Smooth muscle cell (in vitro differentiated cells): ENCODE measurements around the gene ADGRD2. TPM values are rescaled to one million over a fixed set of nuclear protein-coding genes. Genes with fewer than 3 reads are reported as not detected.

Experiments used
- DNase-seq: peaks from one replicate; lab custom pipeline; 2025; ENCODE audit not compliant: unreplicated experiment; lab: John Stamatoyannopoulos, UW
- H2AFZ ChIP-seq: fragments of 200-600 bp; sonication (generic); 2 replicates; pipeline ENCODE4 v1.6.0; 2016; ENCODE audit warnings: antibody characterized with exemption, low read depth, mild to moderate bottlenecking
- H3F3A ChIP-seq: fragments of 200-600 bp; sonication (generic); 2 replicates; pipeline ENCODE4 v1.6.0; 2017; ENCODE audit warnings: antibody characterized with exemption, low read depth
- H3K27ac ChIP-seq: fragments of 200-600 bp; sonication (generic); 2 replicates; pipeline ENCODE4 v1.5.1; 2016; ENCODE audit warnings: low read depth, mild to moderate bottlenecking
- H3K27me3 ChIP-seq: fragments of 200-600 bp; sonication (generic); 2 replicates; pipeline ENCODE4 v1.6.1; 2016; ENCODE audit warnings: low read depth, mild to moderate bottlenecking
- H3K36me3 ChIP-seq: fragments of 200-600 bp; sonication (generic); 2 replicates; pipeline ENCODE4 v1.5.1; 2016; ENCODE audit warnings: low read depth
- H3K4me1 ChIP-seq: fragments of 200-600 bp; sonication (generic); 2 replicates; pipeline ENCODE4 v1.5.1; 2016; ENCODE audit warnings: low read depth
- H3K4me2 ChIP-seq: fragments of 200-600 bp; sonication (generic); 2 replicates; pipeline ENCODE4 v1.6.0; 2016; ENCODE audit warnings: mild to moderate bottlenecking
- H3K4me3 ChIP-seq: fragments of 200-600 bp; sonication (generic); 2 replicates; pipeline ENCODE4 v1.5.1; 2016; ENCODE audit warnings: mild to moderate bottlenecking
- H3K79me2 ChIP-seq: fragments of 200-600 bp; sonication (generic); 2 replicates; pipeline ENCODE4 v1.6.0; 2016; ENCODE audit warnings: low read depth, mild to moderate bottlenecking
- H3K9ac ChIP-seq: fragments of 200-600 bp; sonication (generic); 2 replicates; pipeline ENCODE4 v1.6.0; 2016; ENCODE audit warnings: low read depth
- H3K9me3 ChIP-seq: fragments of 200-600 bp; sonication (generic); replicated peaks from 2 replicates; pipeline ENCODE4 v1.5.1; 2016; ENCODE audit warnings: low read depth
- H4K20me1 ChIP-seq: fragments of 200-600 bp; sonication (generic); 2 replicates; pipeline ENCODE4 v1.6.0; 2016; ENCODE audit warnings: low read depth
- WGBS: methylation state at CpG from one replicate; pipeline ENCODE4 v1.1.7; 2016; ENCODE audit warnings: low lambda C conversion rate; 5-methylcytosine and 5-hydroxymethylcytosine counted together
- polyA plus RNA-seq: library from polyadenylated mRNA; unstranded; fragments of >200 nt; fragmentation: Nextera tagmentation; extraction: Ambion mirVana; gene quantifications from 2 replicates; pipeline ENCODE4 v1.2.1, GENCODE V29; 2016
- total RNA-seq: library from RNA; depleted of rRNA; stranded (reverse); fragments of >200 nt; gene quantifications from 2 replicates; pipeline ENCODE4 v1.2.3, GENCODE V29; 2014
- TF ChIP-seq, protein P1 (sequence below): fragments of 200-600 bp; sonication (generic); IDR thresholded peaks from 2 replicates; pipeline ENCODE4 v1.5.1; 2017; ENCODE audit warnings: borderline replicate concordance, mild to moderate bottlenecking, antibody characterized with exemption; ENCODE audit not compliant: insufficient read depth, poor library complexity, severe bottlenecking

Gene ADGRD2
- total and polyA plus RNA-seq, 2 experiments from 2014 or later: not detected

DNA sequence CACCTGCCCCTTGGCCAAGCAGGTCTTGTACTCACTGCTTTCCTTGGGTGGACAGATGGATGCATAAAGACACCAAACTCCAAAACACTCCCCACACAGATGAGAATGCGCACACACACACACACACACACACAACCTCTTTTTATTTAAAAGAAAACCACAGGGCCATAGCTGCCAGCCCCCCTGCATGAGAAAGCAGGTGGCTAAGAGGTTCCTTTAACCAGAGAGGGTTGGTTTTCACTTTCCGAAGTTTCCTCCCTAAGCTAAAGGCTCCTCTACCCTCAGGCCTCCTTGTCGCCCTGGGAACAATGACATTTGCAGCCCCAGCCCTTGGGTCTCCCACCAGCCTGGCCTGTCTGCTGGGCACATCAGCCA lies 45.8 kb downstream of the ADGRD2 start:
- TF ChIP-seq, protein P1, sequence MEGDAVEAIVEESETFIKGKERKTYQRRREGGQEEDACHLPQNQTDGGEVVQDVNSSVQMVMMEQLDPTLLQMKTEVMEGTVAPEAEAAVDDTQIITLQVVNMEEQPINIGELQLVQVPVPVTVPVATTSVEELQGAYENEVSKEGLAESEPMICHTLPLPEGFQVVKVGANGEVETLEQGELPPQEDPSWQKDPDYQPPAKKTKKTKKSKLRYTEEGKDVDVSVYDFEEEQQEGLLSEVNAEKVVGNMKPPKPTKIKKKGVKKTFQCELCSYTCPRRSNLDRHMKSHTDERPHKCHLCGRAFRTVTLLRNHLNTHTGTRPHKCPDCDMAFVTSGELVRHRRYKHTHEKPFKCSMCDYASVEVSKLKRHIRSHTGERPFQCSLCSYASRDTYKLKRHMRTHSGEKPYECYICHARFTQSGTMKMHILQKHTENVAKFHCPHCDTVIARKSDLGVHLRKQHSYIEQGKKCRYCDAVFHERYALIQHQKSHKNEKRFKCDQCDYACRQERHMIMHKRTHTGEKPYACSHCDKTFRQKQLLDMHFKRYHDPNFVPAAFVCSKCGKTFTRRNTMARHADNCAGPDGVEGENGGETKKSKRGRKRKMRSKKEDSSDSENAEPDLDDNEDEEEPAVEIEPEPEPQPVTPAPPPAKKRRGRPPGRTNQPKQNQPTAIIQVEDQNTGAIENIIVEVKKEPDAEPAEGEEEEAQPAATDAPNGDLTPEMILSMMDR: no peak

DNA sequence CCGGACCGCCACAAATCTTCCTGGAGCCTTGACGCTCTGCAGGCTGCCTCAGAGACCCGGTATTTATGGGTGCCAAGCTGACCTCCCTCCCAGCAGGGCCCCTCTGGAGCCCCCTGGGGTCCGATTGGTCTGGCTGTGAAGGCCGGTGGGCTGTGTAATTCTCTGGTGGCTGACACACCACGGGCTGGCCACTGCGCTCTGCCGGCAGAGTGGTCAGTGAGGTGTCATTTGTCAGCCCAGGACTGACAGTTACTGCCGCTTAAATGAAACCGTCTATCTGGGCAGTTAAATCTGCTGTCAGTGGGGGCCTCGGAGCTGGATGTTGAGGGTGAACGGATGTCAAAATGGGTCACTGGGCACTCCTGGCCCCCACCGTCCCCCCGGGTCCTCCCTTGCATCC lies 46.2 kb downstream of the ADGRD2 start:
- TF ChIP-seq, protein P1: no peak
- no peak overlapping the region for H3K4me3 ChIP-seq
- no peaks in the 10 kb centered on the region for H3K9me3 ChIP-seq
- no peak overlapping the region for H3K27ac ChIP-seq
- no peak overlapping the region for H3K4me2 ChIP-seq
- H3K4me1 ChIP-seq: no peaks in the 10 kb centered on the region
- H3K79me2 ChIP-seq: no peaks in the 10 kb centered on the region
- no peaks in the 10 kb centered on the region for H3F3A ChIP-seq
- no peak overlapping the region for H3K9ac ChIP-seq
- H3K36me3 ChIP-seq: no peaks in the 10 kb centered on the region
- H3K27me3 ChIP-seq: peaks cover 14% of the 10 kb centered on the region
- no peak for DNase-seq
- no peaks in the 10 kb centered on the region for H4K20me1 ChIP-seq
- WGBS: 72% methylated on average over 15 of the region's 15 CpGs
- no peak overlapping the region for H2AFZ ChIP-seq

More for the DNA sequence above, 45.8 kb downstream of the ADGRD2 start:
- H3F3A ChIP-seq: no peaks in the 10 kb centered on the region
- H3K4me3 ChIP-seq: no peak overlapping the region
- H3K9ac ChIP-seq: no peak overlapping the region
- H3K4me1 ChIP-seq: no peaks in the 10 kb centered on the region
- peaks cover 10% of the 10 kb centered on the region for H3K27me3 ChIP-seq
- H4K20me1 ChIP-seq: no peaks in the 10 kb centered on the region
- H2AFZ ChIP-seq: no peak overlapping the region
- no peaks in the 10 kb centered on the region for H3K79me2 ChIP-seq
- no peaks in the 10 kb centered on the region for H3K9me3 ChIP-seq
- 83% methylated on average over 3 of the region's 3 CpGs for WGBS
- no peak overlapping the region for H3K4me2 ChIP-seq
- no peak for DNase-seq
- H3K27ac ChIP-seq: no peak overlapping the region
- no peaks in the 10 kb centered on the region for H3K36me3 ChIP-seq

DNA sequence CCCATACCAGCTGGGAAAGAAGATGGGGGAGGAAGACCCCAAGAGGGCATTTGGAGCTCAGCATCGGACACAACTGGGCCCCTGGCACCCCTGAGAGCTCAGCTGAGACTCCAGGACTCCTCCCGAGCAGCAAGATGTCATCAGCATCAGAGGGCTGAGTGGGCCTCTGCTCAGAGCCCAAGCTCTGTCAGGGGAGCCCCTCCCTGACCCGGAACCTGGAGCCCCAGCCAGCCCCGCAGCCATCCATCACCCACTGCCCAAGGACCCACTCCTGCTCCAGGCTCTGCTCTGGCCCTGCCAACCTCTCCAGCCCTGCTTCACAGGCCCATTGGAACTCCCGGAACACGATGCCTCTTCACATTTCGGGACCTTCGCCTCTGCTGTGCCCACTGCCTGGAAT lies 47.2 kb downstream of the ADGRD2 start:
- Histone ChIP-seq H3K27ac (no peak overlapping the region), H3K9me3 (no peaks in the 10 kb centered on the region), H3K4me3 (no peak overlapping the region), H3K4me1 (no peaks in the 10 kb centered on the region), H3K36me3 (no peaks in the 10 kb centered on the region), H3K9ac (no peak overlapping the region), H3K4me2 (no peak overlapping the region), H2AFZ (no peak overlapping the region), H3K79me2 (no peaks in the 10 kb centered on the region), H3F3A (no peaks in the 10 kb centered on the region), H3K27me3 (peaks cover 23% of the 10 kb centered on the region), H4K20me1 (no peaks in the 10 kb centered on the region)
- TF ChIP-seq, protein P1: no peak
- DNase-seq: no peak
- 91% methylated on average over 8 of the region's 8 CpGs for WGBS

DNA sequence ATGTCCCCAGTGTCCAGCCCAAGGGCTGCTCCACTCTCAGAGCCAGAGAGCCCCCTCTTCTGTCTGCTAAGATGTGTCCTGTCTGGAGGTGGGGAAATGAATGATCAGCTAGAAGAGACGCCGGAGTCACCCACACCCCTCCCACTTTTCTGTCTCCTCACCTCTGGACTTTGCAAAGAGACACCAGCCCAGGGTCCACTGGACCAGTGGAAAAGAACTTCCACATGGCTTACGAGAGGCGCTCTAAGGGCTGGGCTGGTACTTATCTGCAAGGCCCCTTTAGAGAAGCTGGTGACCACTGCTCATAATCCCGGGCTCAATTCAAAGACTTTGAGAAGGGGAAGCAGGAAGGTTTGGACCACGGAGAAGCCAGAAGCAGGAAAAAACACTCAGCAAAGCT lies 47.8 kb downstream of the ADGRD2 start:
- H3K27me3 ChIP-seq: peaks cover 29% of the 10 kb centered on the region
- no peak overlapping the region for H3K4me2 ChIP-seq
- H3K79me2 ChIP-seq: no peaks in the 10 kb centered on the region
- no peaks in the 10 kb centered on the region for H4K20me1 ChIP-seq
- no peaks in the 10 kb centered on the region for H3K4me1 ChIP-seq
- no peak overlapping the region for H3K4me3 ChIP-seq
- no peaks in the 10 kb centered on the region for H3K36me3 ChIP-seq
- no peak overlapping the region for H3K27ac ChIP-seq
- TF ChIP-seq, protein P1: no peak
- no peaks in the 10 kb centered on the region for H3F3A ChIP-seq
- no peak for DNase-seq
- no peak overlapping the region for H2AFZ ChIP-seq
- H3K9ac ChIP-seq: no peak overlapping the region
- H3K9me3 ChIP-seq: no peaks in the 10 kb centered on the region
- WGBS: 71% methylated on average over 6 of the region's 6 CpGs
